Kidney tubule cell (primary cell): ENCODE measurements around the gene OR6N2.

Source experiments
- DNase-seq: peaks from one replicate; pipeline ENCODE4 v3.0.0-alpha.2; 2018; ENCODE audit warnings: low spot score

Gene OR6N2

DNA sequence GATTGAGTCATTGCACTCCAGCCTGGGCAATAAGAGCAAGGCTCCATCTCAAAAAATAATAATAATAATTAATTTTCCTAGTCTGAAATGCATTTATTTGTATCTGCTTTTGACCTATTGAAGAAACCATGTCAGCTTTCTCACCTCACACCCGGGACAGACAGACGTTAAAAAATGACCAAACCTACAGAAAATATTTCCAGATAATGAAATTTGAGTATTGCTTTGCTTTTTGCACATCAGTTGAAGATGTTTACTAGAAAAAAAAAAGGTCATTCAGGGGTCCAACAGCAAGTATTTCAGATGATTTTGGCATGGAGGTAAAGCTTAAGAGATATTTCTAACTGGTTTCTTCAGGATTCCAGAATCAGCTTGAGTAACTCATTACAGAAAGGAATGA is 26.6 kb downstream of the OR6N2 start, which contains the start of gene OR6K6:
Gene OR6K6, plus strand, starts transcription at position 301 of the 400 bp plus-strand sequence. CDS start 168 bp downstream, outside the sequence.
- DNase-seq = no peak

DNA sequence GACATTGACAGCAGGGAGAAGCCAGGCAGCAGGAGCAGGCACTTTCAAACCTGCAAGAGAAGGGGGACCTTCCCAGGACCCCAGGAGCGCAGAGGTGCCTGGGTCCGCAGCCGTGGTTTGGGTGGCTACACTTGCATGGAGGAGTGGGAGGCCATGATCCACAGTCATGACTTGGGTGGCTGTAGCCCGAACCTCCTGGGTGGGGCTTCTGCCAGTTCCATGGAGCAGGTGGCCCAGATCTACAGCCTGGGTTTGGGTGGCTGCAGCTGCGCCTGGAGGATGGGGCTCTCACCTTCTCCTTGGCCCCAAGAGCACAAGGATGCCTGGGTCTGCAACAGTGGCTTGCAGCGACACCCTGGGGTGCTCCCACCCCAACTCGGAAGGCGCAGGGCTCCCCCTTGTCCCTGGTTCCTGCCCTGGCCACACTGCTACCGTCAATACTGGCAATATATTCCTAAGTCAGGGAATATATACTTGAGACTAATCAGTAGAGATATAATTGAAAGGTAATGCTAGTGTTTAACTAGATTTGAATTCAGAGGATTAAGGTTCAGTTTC is 28.8 kb downstream of the OR6N2 start:
- DNase-seq = no peak

DNA sequence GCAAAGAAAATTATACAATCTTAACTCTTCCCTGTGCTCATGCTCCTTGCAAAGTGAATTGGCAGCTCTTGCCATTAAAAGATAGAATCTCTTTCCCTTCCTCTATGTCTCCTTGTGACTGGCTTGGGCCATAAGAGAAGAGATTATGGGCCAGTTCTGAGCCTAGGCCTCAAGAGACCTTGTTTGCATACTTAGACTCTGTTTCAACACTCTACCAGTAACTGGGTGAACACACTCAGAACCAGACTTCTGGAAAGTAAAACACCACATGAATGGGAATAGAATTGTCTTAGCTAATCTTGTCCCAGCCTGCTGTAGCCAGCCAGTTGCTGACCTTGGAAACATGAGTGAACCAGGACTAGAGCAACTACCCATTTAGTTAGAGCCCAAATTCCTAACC is 45.2 kb downstream of the OR6N2 start:
- no peak for DNase-seq

DNA sequence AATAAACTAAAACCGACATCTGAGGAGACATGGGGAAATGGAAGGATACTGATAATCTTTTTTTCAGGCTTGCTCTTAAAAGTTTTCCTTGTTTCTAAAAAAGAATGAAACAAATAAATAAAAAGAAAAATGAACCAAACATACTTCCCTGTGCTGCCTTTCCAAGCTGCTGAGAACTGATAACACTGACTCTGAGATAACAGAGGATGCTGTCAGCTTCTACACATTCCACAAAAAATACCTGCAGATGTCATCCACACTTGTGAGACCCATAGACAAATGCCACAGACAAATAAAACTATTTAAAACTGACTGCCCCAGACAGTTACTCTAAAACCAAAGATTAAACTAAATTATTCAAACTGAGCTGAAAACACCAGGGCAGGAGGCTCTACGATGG is 48.5 kb downstream of the OR6N2 start:
- no peak for DNase-seq

DNA sequence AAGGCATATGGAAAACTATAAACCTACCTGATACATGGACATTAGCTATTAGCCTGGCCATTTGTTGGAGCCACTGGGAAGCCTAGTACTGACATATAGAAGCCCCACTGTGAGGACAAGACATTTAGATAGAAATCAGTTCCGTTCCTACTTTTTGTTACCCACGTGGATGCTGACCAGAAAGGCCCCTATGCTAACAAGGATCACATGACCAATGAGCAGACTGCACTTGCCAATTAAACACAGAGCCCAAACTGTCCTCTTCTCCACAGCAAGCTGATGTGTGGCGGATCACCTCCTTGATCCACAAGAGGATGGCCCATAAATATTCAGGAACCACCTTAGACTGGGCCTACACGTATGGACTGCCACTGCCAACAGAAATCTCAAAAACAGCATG is 49.3 kb downstream of the OR6N2 start:
- no peak for DNase-seq

DNA sequence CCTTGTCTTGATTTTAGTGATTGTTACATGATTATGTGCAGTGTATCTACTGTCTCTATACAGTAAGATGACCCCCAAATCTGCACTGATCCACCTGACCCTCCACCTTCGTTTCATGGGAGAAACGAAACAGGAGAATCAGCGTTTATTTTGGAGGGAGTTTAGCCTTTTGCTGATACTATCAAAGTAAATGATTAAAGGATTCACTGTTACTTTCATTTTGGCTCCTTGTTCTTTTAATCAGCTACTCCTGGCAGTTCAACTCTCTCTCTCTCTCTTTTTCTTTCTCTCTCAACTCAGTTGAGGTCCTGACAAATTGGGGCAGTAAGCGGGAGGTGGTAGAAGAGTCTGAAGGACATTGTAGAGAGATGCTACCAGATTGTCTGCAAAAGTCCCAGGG is 50.6 kb downstream of the OR6N2 start:
- no peak for DNase-seq

DNA sequence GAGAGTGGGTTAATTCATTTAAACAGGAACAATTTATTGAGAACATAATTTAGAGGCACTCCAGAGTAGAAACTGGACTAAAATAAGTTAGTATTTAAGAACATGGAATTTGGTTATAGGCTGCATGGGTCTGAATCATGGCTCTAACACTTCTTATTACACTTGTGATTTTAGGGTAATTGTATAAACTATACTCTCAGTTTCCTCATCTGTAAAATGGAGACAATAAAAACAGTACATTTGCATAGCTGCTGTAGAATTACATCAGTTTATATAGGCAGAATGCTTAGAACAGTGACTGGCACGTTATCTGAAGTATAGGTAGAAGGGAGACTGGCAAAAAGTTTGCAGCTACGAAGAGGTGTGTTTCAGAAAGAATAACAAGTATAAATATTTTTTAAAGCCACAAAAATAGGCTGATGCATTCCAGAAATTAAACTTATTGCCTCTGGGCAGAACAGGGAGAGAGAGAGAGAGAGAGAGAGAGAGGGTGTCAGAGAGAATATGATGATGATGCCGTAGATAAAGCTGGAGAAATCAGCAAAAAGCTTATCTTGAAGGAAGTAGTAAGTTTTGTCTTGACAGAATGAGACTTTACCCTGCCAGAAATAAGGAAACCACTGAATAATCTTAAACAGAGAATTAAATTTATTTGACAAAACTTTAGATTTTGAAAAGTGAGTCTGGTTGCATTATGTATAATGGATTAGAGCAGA is 52.3 kb downstream of the OR6N2 start:
- DNase-seq = no peak

DNA sequence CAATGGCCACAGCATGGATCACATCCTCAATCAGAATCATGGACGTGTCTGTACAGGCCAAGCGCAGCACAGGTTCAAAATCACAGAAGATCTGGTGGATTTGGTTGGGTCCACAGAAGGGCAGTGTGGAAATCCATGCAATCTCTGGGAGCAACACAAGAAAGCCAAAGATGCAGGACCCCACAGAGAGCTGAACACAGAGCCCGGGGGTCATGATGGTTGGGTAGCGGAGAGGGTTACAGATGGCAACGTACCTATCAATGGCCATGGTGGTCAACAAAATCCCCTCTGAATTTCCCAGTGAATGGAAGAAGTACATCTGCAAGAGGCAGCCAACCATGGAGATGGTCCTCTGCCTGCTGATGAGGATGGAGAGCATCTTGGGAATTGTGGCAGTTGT is 56.6 kb downstream of the OR6N2 start:
- no peak for DNase-seq
